Ascending aorta (tissue), 2 donors: ENCODE data around the gene C1QTNF5. TPM values are rescaled to one million over a fixed set of nuclear protein-coding genes. Genes with fewer than 3 reads are reported as not detected.

Experiments
- DNase-seq, 2 donors: peaks; one replicate each; pipeline ENCODE4 v3.0.0-alpha.2; 2019; ENCODE audit warnings: low spot score in 2 of 2
- H3K27ac ChIP-seq, 2 donors: fragments of 200-600 bp; sonication (generic); one replicate each; pipeline ENCODE4 v1.5.1; 2016 to 2017; ENCODE audit warnings: mild to moderate bottlenecking in 1 of 2
- H3K27me3 ChIP-seq: fragments of 200-600 bp; sonication (generic); one replicate; pipeline ENCODE4 v1.5.1; 2017
- H3K36me3 ChIP-seq, 2 donors: fragments of 200-600 bp; sonication (generic); one replicate each; pipeline ENCODE4 v1.5.1; 2016
- H3K4me1 ChIP-seq, 2 donors: fragments of 200-600 bp; sonication (generic); one replicate each; pipeline ENCODE4 v1.5.1; 2016 to 2017; ENCODE audit warnings: mild to moderate bottlenecking in 1 of 2
- H3K4me3 ChIP-seq, 2 donors: fragments of 200-600 bp; sonication (generic); one replicate each; pipeline ENCODE4 v1.5.1; 2016 to 2017; ENCODE audit warnings: mild to moderate bottlenecking in 1 of 2
- H3K9me3 ChIP-seq, 2 donors: fragments of 200-600 bp; sonication (generic); one replicate each; pipeline ENCODE4 v1.5.1; 2016
- intact Hi-C: fragments of 100-400 bp; cut with DNase I; formaldehyde crosslinking; loops from one replicate; pipeline ENCODE4 v1.15.1; 2023
- total RNA-seq: library from RNA; depleted of rRNA; stranded (reverse); fragments of >200 nt; gene quantifications from one replicate; pipeline ENCODE4 v1.1.0, GENCODE V29; 2016
- TF ChIP-seq, protein P1 (sequence below), 3 experiments: fragments of 200-600 bp in 2 of 3; fragments of 450-650 bp in 1 of 3; sonication (generic) in 2 of 3; IDR thresholded peaks; one replicate each; pipeline ENCODE4 v1.5.1; 2016 to 2019; ENCODE audit warnings: antibody characterized with exemption in 3 of 3, mild to moderate bottlenecking in 1 of 3, moderate library complexity in 1 of 3

The C1QTNF5 gene
- total RNA-seq, 1 donor from 2014 or later = 95.8 TPM

- DNase-seq = peak in 1 of 2 donors; percentile 82
- intact Hi-C loops = loop anchor here (1.0 to 5.0 kb wide), 4 partner anchors 9 to 693 kb away; partner anchors contain the start of genes BCL9L and DPAGT1
- Histone ChIP-seq H3K4me3 (peak overlapping the region; percentile 80 to 92), H3K36me3 (peaks cover 45 to 49% of the 10 kb centered on the region in 2 donors), H3K27me3 (no peaks in the 10 kb centered on the region), H3K4me1 (peaks cover 20 to 60% of the 10 kb centered on the region in 2 donors), H3K27ac (peak overlapping the region; percentile 98 to 99), H3K9me3 (no peaks in the 10 kb centered on the region)
- TF ChIP-seq, protein P1, sequence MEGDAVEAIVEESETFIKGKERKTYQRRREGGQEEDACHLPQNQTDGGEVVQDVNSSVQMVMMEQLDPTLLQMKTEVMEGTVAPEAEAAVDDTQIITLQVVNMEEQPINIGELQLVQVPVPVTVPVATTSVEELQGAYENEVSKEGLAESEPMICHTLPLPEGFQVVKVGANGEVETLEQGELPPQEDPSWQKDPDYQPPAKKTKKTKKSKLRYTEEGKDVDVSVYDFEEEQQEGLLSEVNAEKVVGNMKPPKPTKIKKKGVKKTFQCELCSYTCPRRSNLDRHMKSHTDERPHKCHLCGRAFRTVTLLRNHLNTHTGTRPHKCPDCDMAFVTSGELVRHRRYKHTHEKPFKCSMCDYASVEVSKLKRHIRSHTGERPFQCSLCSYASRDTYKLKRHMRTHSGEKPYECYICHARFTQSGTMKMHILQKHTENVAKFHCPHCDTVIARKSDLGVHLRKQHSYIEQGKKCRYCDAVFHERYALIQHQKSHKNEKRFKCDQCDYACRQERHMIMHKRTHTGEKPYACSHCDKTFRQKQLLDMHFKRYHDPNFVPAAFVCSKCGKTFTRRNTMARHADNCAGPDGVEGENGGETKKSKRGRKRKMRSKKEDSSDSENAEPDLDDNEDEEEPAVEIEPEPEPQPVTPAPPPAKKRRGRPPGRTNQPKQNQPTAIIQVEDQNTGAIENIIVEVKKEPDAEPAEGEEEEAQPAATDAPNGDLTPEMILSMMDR (IDR thresholded peaks at IDR 0.05) = peak; percentile 11 to 24 (median 22)
Observed at GRCh38 chr11:119315131-119316015, 25.3 kb downstream of the C1QTNF5 start.

- H3K27ac ChIP-seq = peak overlapping the region; percentile 98 to 99
- H3K36me3 ChIP-seq = peaks cover 52 to 56% of the 10 kb centered on the region in 2 donors
- H3K4me1 ChIP-seq = peaks cover 20 to 56% of the 10 kb centered on the region in 2 donors
- intact Hi-C loops = loop anchor here (5.0 kb wide), 3 partner anchors 212 to 692 kb away; partner anchors contain the start of genes BCL9L and DPAGT1
- H3K27me3 ChIP-seq = no peaks in the 10 kb centered on the region
- no peak for DNase-seq
- H3K9me3 ChIP-seq = no peaks in the 10 kb centered on the region
- H3K4me3 ChIP-seq = peak overlapping the region; percentile 80 to 92
- TF ChIP-seq, protein P1 (IDR thresholded peaks at IDR 0.05) = no peak
Observed at GRCh38 chr11:119314726-119315125, 26.0 kb downstream of the C1QTNF5 start.

DNA sequence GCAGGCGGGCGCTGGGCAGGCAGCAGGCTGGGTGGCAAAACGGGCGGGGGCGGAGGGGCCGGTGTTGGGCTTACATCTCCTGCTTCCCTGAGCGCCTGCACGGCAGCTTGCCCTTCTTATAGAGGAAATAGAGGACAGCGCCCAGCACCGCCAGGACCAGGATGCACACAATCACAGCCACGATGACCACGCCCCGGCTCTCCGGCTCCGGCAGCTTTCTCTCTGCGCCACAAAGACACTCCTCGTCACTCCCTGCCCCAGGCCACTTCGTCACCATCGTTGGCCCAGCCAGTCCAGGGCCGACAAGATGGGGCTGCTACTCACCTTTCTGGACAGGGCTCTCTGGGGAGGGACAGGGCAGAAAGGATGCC lies 30.0 kb downstream of the C1QTNF5 start:
- H3K9me3 ChIP-seq = no peaks in the 10 kb centered on the region
- no peak for DNase-seq
- intact Hi-C loops = no loop called here
- peaks cover 14 to 65% of the 10 kb centered on the region in 2 donors for H3K4me1 ChIP-seq
- H3K4me3 ChIP-seq = no peak overlapping the region
- H3K36me3 ChIP-seq = peaks cover 65 to 74% of the 10 kb centered on the region in 2 donors
- H3K27me3 ChIP-seq = no peaks in the 10 kb centered on the region
- TF ChIP-seq, protein P1 (IDR thresholded peaks at IDR 0.05) = no peak
- peak overlapping the region; percentile 98 to 99 for H3K27ac ChIP-seq

DNA sequence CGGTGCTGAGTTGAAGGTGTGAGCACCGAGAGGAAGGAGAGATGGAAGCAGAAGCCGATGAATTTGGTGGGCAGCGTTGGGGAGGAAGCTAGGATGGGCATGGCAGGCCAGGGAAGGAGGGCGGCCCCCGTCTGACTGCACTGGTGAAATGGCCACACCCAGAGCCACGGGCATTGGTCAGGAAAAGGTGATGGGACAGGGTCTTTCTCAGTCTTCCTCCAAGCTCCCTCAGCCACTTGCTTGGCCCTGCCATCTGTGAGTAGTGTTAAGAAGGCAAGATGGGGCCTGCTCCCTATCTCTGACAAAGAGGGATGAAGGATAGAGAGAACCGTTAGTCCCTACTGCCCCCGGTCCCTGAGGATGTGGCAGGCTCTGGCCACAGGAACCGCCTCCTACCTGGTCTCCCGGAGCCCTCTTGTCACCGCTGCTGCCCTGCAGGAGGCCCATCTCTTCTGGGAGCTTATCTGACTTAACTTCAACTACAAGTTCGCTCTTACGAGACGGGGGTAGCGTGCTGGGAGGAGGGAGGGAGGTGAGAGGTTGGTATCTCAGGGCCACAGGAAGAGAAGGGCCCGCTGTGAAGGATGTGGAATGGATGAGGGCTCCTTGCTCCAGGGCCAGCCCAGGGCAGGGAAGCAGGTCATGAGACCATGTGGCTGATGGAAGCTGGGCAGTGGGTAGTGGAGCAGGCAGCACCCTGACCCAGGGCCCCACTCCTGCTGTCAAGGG lies 30.6 kb downstream of the C1QTNF5 start:
- H3K4me3 ChIP-seq = no peak overlapping the region
- peaks cover 14 to 68% of the 10 kb centered on the region in 2 donors for H3K4me1 ChIP-seq
- no peak for DNase-seq
- H3K9me3 ChIP-seq = no peaks in the 10 kb centered on the region
- TF ChIP-seq, protein P1 (IDR thresholded peaks at IDR 0.05) = no peak
- peaks cover 65 to 72% of the 10 kb centered on the region in 2 donors for H3K36me3 ChIP-seq
- H3K27ac ChIP-seq = peak overlapping the region; percentile 98 to 99
- intact Hi-C loops = loop anchor here (5.0 kb wide), 1 partner anchor 103 kb away; the partner anchor contains the start of gene CBL
- no peaks in the 10 kb centered on the region for H3K27me3 ChIP-seq

- Histone ChIP-seq H3K27ac (peak overlapping the region; percentile 98 to 99), H3K36me3 (peaks cover 60 to 65% of the 10 kb centered on the region in 2 donors), H3K4me1 (peaks cover 11 to 65% of the 10 kb centered on the region in 2 donors), H3K27me3 (no peaks in the 10 kb centered on the region), H3K9me3 (no peaks in the 10 kb centered on the region), H3K4me3 (no peak overlapping the region)
- TF ChIP-seq, protein P1 (IDR thresholded peaks at IDR 0.05) = no peak
- intact Hi-C loops = loop anchor here (5.0 kb wide), 1 partner anchor 102 kb away; the partner anchor contains the start of gene CBL
- no peak for DNase-seq
Observed at GRCh38 chr11:119309411-119309810, 31.3 kb downstream of the C1QTNF5 start.
